Tongue (tissue), 2 donors: ENCODE measurements around the gene FCRL1. TPM values are rescaled to one million over a fixed set of nuclear protein-coding genes. Genes with fewer than 3 reads are reported as not detected.

ENCODE experiments used
- DNase-seq: peaks from one replicate; pipeline ENCODE4 v3.0.0-alpha.2; 2015
- total RNA-seq: library from RNA; depleted of rRNA; stranded (reverse); fragments of >200 nt; gene quantifications from one replicate; pipeline ENCODE4 v1.2.3, GENCODE V29; 2014

Gene FCRL1, protein sequence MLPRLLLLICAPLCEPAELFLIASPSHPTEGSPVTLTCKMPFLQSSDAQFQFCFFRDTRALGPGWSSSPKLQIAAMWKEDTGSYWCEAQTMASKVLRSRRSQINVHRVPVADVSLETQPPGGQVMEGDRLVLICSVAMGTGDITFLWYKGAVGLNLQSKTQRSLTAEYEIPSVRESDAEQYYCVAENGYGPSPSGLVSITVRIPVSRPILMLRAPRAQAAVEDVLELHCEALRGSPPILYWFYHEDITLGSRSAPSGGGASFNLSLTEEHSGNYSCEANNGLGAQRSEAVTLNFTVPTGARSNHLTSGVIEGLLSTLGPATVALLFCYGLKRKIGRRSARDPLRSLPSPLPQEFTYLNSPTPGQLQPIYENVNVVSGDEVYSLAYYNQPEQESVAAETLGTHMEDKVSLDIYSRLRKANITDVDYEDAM
- total RNA-seq = 1.2 TPM

- no peak for DNase-seq
Measured at GRCh38 chr1:157819896-157820295, at the start of gene FCRL1. Gene FCRL1 (minus strand): TSS chr1:157820120. CDS start chr1:157820037, 83 bp downstream.

DNA sequence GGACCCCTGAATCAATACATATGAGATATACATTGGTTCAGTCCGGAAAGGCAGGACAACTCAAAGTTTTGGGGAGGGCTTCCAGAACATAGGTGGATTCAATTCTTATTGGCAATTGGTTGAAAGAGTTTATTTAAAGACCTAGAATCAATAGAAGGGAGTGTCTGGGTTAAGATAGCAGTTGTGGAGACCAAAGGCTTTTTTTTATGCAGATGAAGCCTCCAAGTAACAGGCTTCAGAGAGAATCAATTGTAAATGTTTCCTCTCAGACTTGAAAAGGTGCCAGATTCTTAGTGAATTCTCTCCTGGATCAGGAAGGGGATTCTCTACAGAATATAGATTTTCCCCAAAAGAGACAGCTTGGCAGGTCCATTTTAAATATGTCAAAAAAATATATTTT is 48.7 kb upstream of the FCRL1 start:
- DNase-seq = no peak

- DNase-seq = no peak
Measured at GRCh38 chr1:157862114-157863070, 42.5 kb upstream of the FCRL1 start.

GRCh38 chr1:157856538-157856937 is 36.6 kb upstream of the FCRL1 start:
- DNase-seq = no peak

- no peak for DNase-seq
Measured at GRCh38 chr1:157852476-157852875, 32.6 kb upstream of the FCRL1 start.

- DNase-seq = no peak
Measured at GRCh38 chr1:157849229-157849875, 29.4 kb upstream of the FCRL1 start.

GRCh38 chr1:157844089-157844830 is 24.3 kb upstream of the FCRL1 start:
- peak; percentile 2 for DNase-seq

DNA sequence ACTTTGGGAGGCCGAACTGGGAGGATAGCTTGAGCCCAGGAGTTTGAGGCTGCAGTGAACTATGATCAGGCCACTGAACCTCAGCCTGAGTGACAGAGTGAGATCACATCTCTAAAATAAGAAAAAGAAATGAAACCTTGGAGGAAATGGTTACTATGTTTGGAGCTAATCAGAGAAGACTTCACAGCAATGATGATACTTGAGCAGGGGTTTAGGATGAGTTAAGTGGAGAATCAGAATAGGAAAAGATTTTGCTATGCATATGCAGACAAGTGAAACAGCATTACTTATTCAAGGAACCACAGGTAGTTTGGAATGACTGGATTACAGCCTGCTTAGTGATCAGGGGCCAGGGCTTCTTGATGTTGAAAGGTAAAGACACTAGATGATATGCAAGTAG is 23.0 kb upstream of the FCRL1 start:
- DNase-seq = no peak

- no peak for DNase-seq
Measured at GRCh38 chr1:157841708-157842107, 21.8 kb upstream of the FCRL1 start, which contains the start of gene CD5L. Gene CD5L (minus strand): TSS chr1:157841808. CDS start chr1:157841701, 107 bp downstream.

- DNase-seq = no peak
Measured at GRCh38 chr1:157838966-157839365, 19.0 kb upstream of the FCRL1 start.

- no peak for DNase-seq
Measured at GRCh38 chr1:157834430-157834829, 14.5 kb upstream of the FCRL1 start.

DNA sequence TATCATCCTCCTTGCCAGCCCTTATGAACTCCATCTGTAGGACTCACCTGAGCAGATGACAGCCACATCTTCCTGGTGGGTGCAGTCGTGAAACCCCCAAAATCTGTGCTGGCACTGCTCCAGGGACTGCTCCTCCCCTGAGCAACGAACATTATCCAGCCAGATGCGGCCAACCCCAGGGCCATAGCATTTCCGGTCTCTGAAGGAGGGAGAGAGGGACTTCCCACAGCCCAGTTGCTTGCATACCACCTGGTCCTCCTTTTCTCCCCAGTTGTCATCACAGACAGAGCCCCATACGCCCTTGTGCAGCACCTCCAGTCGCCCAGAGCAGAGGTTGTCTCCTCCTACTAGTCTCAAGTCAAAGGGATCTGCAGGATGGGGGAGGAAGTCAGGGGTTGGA is 13.2 kb upstream of the FCRL1 start:
- no peak for DNase-seq

- DNase-seq = no peak
Measured at GRCh38 chr1:157831968-157832626, 12.2 kb upstream of the FCRL1 start.

- no peak for DNase-seq
Measured at GRCh38 chr1:157830887-157831286, 11.0 kb upstream of the FCRL1 start.

DNA sequence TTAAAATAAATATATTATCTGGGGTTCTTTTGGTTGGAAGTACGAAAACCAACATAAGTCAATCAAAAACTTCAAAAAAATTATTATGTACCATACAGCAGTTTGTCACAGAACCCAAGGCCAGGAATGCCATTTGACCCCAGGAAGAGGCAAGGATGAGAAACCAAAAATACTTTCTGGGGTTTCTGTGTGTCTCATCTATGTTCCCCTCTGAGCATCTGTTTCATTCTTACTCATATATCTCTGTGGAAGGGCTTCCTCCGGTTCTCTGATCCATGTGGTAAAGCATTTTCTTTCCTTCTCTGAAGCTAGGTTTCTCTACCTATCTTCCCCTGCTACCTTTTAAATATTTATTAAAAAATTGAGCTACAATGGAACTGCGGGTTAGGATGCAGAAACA is 9.8 kb upstream of the FCRL1 start:
- no peak for DNase-seq

- DNase-seq = no peak
Measured at GRCh38 chr1:157829210-157829609, 9.3 kb upstream of the FCRL1 start.

DNA sequence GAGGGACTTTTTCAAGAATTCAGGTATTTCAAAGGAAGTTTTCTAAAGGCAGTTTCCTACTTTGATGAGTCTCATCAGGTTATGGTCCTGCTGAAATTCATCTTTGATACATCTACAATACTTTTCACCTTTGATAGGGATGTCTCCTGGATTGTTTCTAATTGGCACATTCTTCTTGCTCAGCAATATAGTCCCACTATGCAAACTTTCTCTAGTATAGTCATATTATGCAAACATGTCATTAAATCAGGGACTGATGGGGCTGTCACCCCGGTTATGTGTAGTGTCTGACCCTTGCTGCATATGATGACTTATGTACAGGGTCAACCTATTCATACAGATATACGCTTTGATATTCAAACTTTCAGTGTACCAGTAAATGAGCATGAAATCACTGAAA is 379 bp upstream of the FCRL1 start:
- no peak for DNase-seq

GRCh38 chr1:157819215-157819614 is 705 bp downstream of the FCRL1 start:
- DNase-seq = no peak

GRCh38 chr1:157813269-157813668 is 6.7 kb downstream of the FCRL1 start:
- DNase-seq = no peak

DNA sequence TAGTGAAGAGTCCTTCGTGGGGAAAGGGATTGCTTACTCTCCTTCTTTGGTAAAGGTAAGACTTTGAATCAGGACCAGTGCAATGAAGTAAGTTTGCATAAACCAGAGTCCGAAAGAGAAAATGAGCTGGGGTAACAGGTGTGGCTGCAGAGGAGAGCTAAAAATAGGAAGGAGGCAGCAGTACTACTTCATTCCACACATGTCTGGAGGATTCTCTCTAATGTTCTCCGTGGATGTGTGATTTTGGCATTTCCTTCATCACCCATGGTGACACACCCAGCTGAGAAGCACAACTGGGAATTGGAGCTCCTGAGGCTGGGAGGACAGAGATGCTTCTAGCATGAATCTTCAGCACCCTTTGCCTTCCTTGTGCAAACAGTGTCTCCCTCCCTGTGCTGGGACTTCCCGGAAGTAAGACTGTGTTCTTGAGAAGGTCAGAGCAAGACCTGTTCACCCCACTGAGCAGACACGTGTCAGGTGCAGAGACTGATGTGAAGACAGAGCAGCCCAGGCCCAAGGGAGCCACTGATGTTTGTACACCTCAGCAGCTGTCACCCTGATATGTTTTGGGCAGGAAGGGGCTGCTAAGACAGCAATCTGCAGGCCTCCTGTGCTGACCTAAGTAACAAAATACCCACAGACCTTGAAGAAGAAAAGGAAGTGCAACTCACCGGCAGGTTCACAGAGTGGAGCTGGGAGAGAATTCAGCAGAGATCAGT is 13.3 kb downstream of the FCRL1 start:
- DNase-seq = no peak

- no peak for DNase-seq
Measured at GRCh38 chr1:157803851-157804250, 16.1 kb downstream of the FCRL1 start.
